H9 (cell line): ENCODE results near the gene MAL. TPM values are rescaled to one million over a fixed set of nuclear protein-coding genes. Genes with fewer than 3 reads are reported as not detected.

Source experiments
- DNase-seq: peaks from one replicate; pipeline ENCODE4 v3.0.0-alpha.2; 2017
- H2AFZ ChIP-seq: one replicate; pipeline ENCODE4 v1.6.1; 2013; ENCODE audit warnings: mild to moderate bottlenecking, low read length, control low read depth, moderate library complexity
- H2AK5ac ChIP-seq: 2 replicates; pipeline ENCODE4 v1.6.1; 2013; ENCODE audit warnings: low read length, control low read depth, mixed read lengths; ENCODE audit not compliant: insufficient read length
- H2BK120ac ChIP-seq: one replicate; pipeline ENCODE4 v1.6.1; 2013; ENCODE audit warnings: low read depth, mild to moderate bottlenecking, low read length, control low read depth, inconsistent platforms; ENCODE audit not compliant: poor library complexity, severe bottlenecking
- H2BK12ac ChIP-seq: 2 replicates; pipeline ENCODE4 v1.6.1; 2013; ENCODE audit warnings: low read length, control low read depth, mixed read lengths, low read depth; ENCODE audit not compliant: insufficient read length
- H2BK15ac ChIP-seq: 2 replicates; pipeline ENCODE4 v1.6.1; 2013; ENCODE audit warnings: low read depth, low read length, control low read depth
- H2BK20ac ChIP-seq: one replicate; pipeline ENCODE4 v1.6.1; 2013; ENCODE audit warnings: low read depth, mild to moderate bottlenecking, low read length, control low read depth, inconsistent platforms; ENCODE audit not compliant: poor library complexity, severe bottlenecking
- H2BK5ac ChIP-seq: 2 replicates; pipeline ENCODE4 v1.6.1; 2013; ENCODE audit warnings: low read length, control low read depth, mixed read lengths; ENCODE audit not compliant: insufficient read length
- H3K14ac ChIP-seq: 2 replicates; pipeline ENCODE4 v1.6.1; 2013; ENCODE audit warnings: low read length, control low read depth; ENCODE audit not compliant: insufficient read depth
- H3K18ac ChIP-seq: 2 replicates; pipeline ENCODE4 v1.6.1; 2013; ENCODE audit warnings: low read depth, mild to moderate bottlenecking, mixed read lengths, low read length, control low read depth; ENCODE audit not compliant: insufficient read length
- H3K23ac ChIP-seq: 2 replicates; pipeline ENCODE4 v1.6.1; 2013; ENCODE audit warnings: low read length, control low read depth, mixed read lengths, low read depth; ENCODE audit not compliant: insufficient read length
- H3K23me2 ChIP-seq: 2 replicates; pipeline ENCODE4 v1.6.1; 2013; ENCODE audit warnings: low read depth, mild to moderate bottlenecking, mixed read lengths, low read length, control low read depth; ENCODE audit not compliant: insufficient read length, poor library complexity, severe bottlenecking
- H3K27ac ChIP-seq: 2 replicates; pipeline ENCODE4 v1.5.1; 2013; ENCODE audit warnings: low read length, control low read depth, mixed read lengths, low read depth; ENCODE audit not compliant: insufficient read length
- H3K27me3 ChIP-seq: 2 replicates; pipeline ENCODE4 v1.6.1; 2013; ENCODE audit warnings: low read length, control low read depth, inconsistent platforms; ENCODE audit not compliant: insufficient read depth
- H3K4ac ChIP-seq: 2 replicates; pipeline ENCODE4 v1.6.1; 2013; ENCODE audit warnings: low read depth, mild to moderate bottlenecking, control low read depth, inconsistent platforms, low read length, moderate library complexity
- H3K4me1 ChIP-seq: 2 replicates; pipeline ENCODE4 v1.6.1; 2013; ENCODE audit warnings: low read length, control low read depth, inconsistent platforms; ENCODE audit not compliant: insufficient read depth
- H3K4me2 ChIP-seq: 2 replicates; pipeline ENCODE4 v1.6.1; 2013; ENCODE audit warnings: low read length, control low read depth, mixed read lengths; ENCODE audit not compliant: insufficient read length, insufficient read depth
- H3K56ac ChIP-seq: 2 replicates; pipeline ENCODE4 v1.6.1; 2013; ENCODE audit warnings: low read depth, mild to moderate bottlenecking, mixed read lengths, low read length, control low read depth; ENCODE audit not compliant: insufficient read length
- H3K79me1 ChIP-seq: 2 replicates; pipeline ENCODE4 v1.6.1; 2013; ENCODE audit warnings: low read depth, mild to moderate bottlenecking, moderate library complexity, low read length, control low read depth, inconsistent platforms; ENCODE audit not compliant: insufficient read depth, poor library complexity, severe bottlenecking
- H3K79me2 ChIP-seq: 2 replicates; pipeline ENCODE4 v1.6.1; 2013; ENCODE audit warnings: low read length, control low read depth, inconsistent platforms; ENCODE audit not compliant: insufficient read depth
- H3K9ac ChIP-seq: 2 replicates; pipeline ENCODE4 v1.6.1; 2013; ENCODE audit warnings: low read length, control low read depth, mixed read lengths; ENCODE audit not compliant: insufficient read length; ENCODE audit errors: extremely low read depth
- H3K9me3 ChIP-seq: one replicate; pipeline ENCODE4 v1.6.1; 2013; ENCODE audit warnings: low read depth, low read length, inconsistent platforms; ENCODE audit not compliant: control insufficient read depth
- H3T11ph ChIP-seq: one replicate; pipeline ENCODE4 v1.6.1; 2013; ENCODE audit warnings: mild to moderate bottlenecking, low read length, control low read depth, inconsistent platforms
- H4K20me1 ChIP-seq: one replicate; pipeline ENCODE4 v1.6.1; 2013; ENCODE audit not compliant: control insufficient read depth, insufficient read length, insufficient read depth
- H4K5ac ChIP-seq: 2 replicates; pipeline ENCODE4 v1.6.1; 2013; ENCODE audit warnings: low read depth, mild to moderate bottlenecking, mixed read lengths, low read length, control low read depth; ENCODE audit not compliant: insufficient read length
- H4K8ac ChIP-seq: replicated peaks from 2 replicates; pipeline ENCODE4 v1.6.1; 2013; ENCODE audit warnings: low read length, control low read depth, mixed read lengths, low read depth; ENCODE audit not compliant: insufficient read length
- H4K91ac ChIP-seq: 2 replicates; pipeline ENCODE4 v1.6.1; 2013; ENCODE audit warnings: low read depth, mild to moderate bottlenecking, moderate library complexity, mixed read lengths, low read length, control low read depth; ENCODE audit not compliant: insufficient read length
- H3K27ac Mint-ChIP-seq, 3 experiments: 2 replicates in 2 of 3; 3 replicates in 1 of 3; pipeline ENCODE4 v1.8.0; 2020 to 2021; ENCODE audit warnings: mixed read lengths in 3 of 3, mild to moderate bottlenecking in 1 of 3, moderate library complexity in 1 of 3
- H3K27me3 Mint-ChIP-seq: 2 replicates; pipeline ENCODE4 v1.8.0; 2021; ENCODE audit warnings: low read depth, mild to moderate bottlenecking, moderate library complexity, mixed read lengths
- H3K36me3 Mint-ChIP-seq, 3 experiments: 2 replicates in 2 of 3; 3 replicates in 1 of 3; pipeline ENCODE4 v1.8.0; 2020 to 2021; ENCODE audit warnings: low read depth in 3 of 3, mixed read lengths in 3 of 3; ENCODE audit not compliant: insufficient read depth in 1 of 3
- H3K4me1 Mint-ChIP-seq, 2 experiments: 2 replicates each; pipeline ENCODE4 v1.8.0; 2020; ENCODE audit warnings: mixed read lengths in 2 of 2
- H3K4me3 Mint-ChIP-seq, 2 experiments: 2 replicates in 1 of 2; 3 replicates in 1 of 2; pipeline ENCODE4 v1.8.0; 2020 to 2021; ENCODE audit warnings: mild to moderate bottlenecking in 2 of 2, mixed read lengths in 2 of 2, moderate library complexity in 1 of 2
- H3K9me3 Mint-ChIP-seq, 2 experiments: 2 replicates in 1 of 2; 3 replicates in 1 of 2; pipeline ENCODE4 v1.8.0; 2020; ENCODE audit warnings: mild to moderate bottlenecking in 2 of 2, mixed read lengths in 2 of 2, moderate library complexity in 1 of 2
- CTCF ChIP-seq: fragments of 200-600 bp; sonication (generic); conservative IDR thresholded peaks from 3 replicates; pipeline ENCODE4 v1.8.0; 2021; ENCODE audit warnings: antibody characterized with exemption, mild to moderate bottlenecking
- WGBS: extraction: QIAGEN DNeasy Blood & Tissue Kit; methylation state at CpG from one replicate; pipeline ENCODE4 v1.1.7; 2013; ENCODE audit warnings: missing lambda C conversion rate, low lambda C conversion rate, mixed read lengths; ENCODE audit not compliant: insufficient read length; ENCODE audit errors: extremely low coverage; 5-methylcytosine and 5-hydroxymethylcytosine counted together
- total RNA-seq: library from RNA; stranded (reverse); gene quantifications from 2 replicates; pipeline ENCODE4 v1.2.1, GENCODE V29; 2021

The MAL gene
- total RNA-seq, 1 experiment from 2014 or later = not detected

GRCh38 chr2:94982156-94982555, 43.4 kb upstream of the MAL start:
- Histone ChIP-seq H3K14ac (no peak overlapping the region), H2BK15ac (no peak overlapping the region), H4K91ac (no peak overlapping the region), H3K23ac (no peak overlapping the region), H2BK12ac (no peak overlapping the region), H3K23me2 (no peaks in the 10 kb centered on the region), H3K79me2 (no peaks in the 10 kb centered on the region), H4K20me1 (no peaks in the 10 kb centered on the region), H4K5ac (no peak overlapping the region), H3K9me3 (no peaks in the 10 kb centered on the region), H3K27ac (no peak overlapping the region), H3K4me2 (no peak overlapping the region), H3K56ac (no peak overlapping the region), H4K8ac (no peak overlapping the region), H3K9ac (no peak overlapping the region), H3K79me1 (no peaks in the 10 kb centered on the region), H3K27me3 (no peaks in the 10 kb centered on the region), H2AK5ac (no peak overlapping the region), H2AFZ (no peak overlapping the region), H2BK120ac (no peak overlapping the region), H2BK5ac (no peak overlapping the region), H3T11ph (no peak overlapping the region), H3K4ac (no peak overlapping the region), H2BK20ac (no peak overlapping the region), H3K4me1 (no peaks in the 10 kb centered on the region), H3K18ac (no peak overlapping the region)
- Mint-ChIP-seq H3K27me3 (peaks cover 59% of the 10 kb centered on the region), H3K4me3 (no peak overlapping the region), H3K27ac (no peak overlapping the region), H3K36me3 (no peaks in the 10 kb centered on the region; a peak in 1 of 7 replicates), H3K9me3 (peaks cover 0 to 6% of the 10 kb centered on the region in 2 experiments; a peak in 1 of 5 replicates), H3K4me1 (peaks cover 0 to 4% of the 10 kb centered on the region in 2 experiments; a peak in 1 of 4 replicates)
- no peak for DNase-seq
- no peak for TF ChIP-seq CTCF
- WGBS = no CpG with 5 or more reads among the region's 6 CpGs
